Right lobe of liver (tissue), 4 donors: ENCODE data around the gene MAPT.

Experiments used
- CTCF ChIP-seq, 4 donors: fragments of 200-600 bp in 3 of 4; fragments of 450-650 bp in 1 of 4; IDR thresholded peaks; one replicate each; pipeline versions ENCODE4 v1.5.1 to v1.8.0; 2016 to 2022; ENCODE audit warnings: antibody characterized with exemption in 4 of 4, mild to moderate bottlenecking in 2 of 4
- POLR2A ChIP-seq: fragments of 450-650 bp; IDR thresholded peaks from one replicate; pipeline ENCODE4 v1.6.1; 2017; ENCODE audit warnings: antibody characterized with exemption, mild to moderate bottlenecking
- donor health status: DM: no; HTN: no; CAD: no.
- donor health status: DM: no; HTN: no; CAD: no.
- donor health status: DM: no; HTN: yes; CAD: no.

GRCh38 chr17:46025060-46025459 lies 130.7 kb downstream of the MAPT start:
- TF ChIP-seq CTCF (IDR thresholded peaks at IDR 0.05) (no peak), POLR2A (no peak)
